Nephron (organoid): Measurements from ENCODE around the gene CHRM4.
A peak's percentile ranks its signal among the peaks of the same experiment; 100 is the strongest.

Experiments
- H3K27ac Mint-ChIP-seq, 3 experiments: 2 replicates each; pipeline ENCODE4 v1.8.0; 2020; ENCODE audit warnings: mixed read lengths in 3 of 3, mild to moderate bottlenecking in 2 of 3, moderate library complexity in 1 of 3
- H3K27me3 Mint-ChIP-seq: 2 replicates; pipeline ENCODE4 v1.8.0; 2021; ENCODE audit warnings: low read depth, mild to moderate bottlenecking, moderate library complexity, mixed read lengths
- H3K36me3 Mint-ChIP-seq: 2 replicates; pipeline ENCODE4 v1.8.0; 2020; ENCODE audit warnings: low read depth, mixed read lengths
- H3K4me1 Mint-ChIP-seq: 2 replicates; pipeline ENCODE4 v1.8.0; 2020; ENCODE audit warnings: mixed read lengths
- H3K4me3 Mint-ChIP-seq, 3 experiments: 2 replicates each; pipeline ENCODE4 v1.8.0; 2020; ENCODE audit warnings: mild to moderate bottlenecking in 3 of 3, mixed read lengths in 3 of 3, moderate library complexity in 2 of 3
- H3K9me3 Mint-ChIP-seq: 2 replicates; pipeline ENCODE4 v1.8.0; 2020; ENCODE audit warnings: mixed read lengths
- TF ChIP-seq, protein P1 (sequence below), 3 experiments: fragments of 200-600 bp; sonication (generic); IDR thresholded peaks; one replicate each; pipeline ENCODE4 v1.5.0; 2021; ENCODE audit warnings: antibody characterized with exemption in 3 of 3; ENCODE audit not compliant: unreplicated experiment in 3 of 3

Gene CHRM4

DNA sequence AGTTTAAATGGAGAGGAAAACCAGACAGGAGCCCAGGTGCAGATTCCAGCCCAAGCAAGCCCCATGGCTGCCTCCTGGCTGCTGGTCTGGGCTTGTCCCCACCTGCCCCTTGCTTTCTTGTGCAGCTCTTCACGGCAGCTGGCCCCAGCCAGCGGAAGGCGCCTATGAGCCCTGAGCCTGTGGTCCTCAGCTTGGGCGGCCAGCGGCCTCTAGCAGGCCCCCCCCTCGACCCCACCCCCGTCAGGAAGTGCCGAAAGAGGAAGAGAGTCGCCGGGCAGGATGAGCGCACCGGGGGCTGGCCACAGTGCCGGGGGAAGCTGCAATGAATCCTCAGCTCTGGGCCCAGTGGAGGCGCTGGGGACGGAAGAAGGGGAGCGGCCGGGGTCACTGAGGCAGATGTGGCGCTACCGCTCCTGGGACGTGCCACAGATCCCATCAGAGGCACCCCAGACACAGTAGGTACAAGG lies 46.4 kb downstream of the CHRM4 start:
- TF ChIP-seq, protein P1, sequence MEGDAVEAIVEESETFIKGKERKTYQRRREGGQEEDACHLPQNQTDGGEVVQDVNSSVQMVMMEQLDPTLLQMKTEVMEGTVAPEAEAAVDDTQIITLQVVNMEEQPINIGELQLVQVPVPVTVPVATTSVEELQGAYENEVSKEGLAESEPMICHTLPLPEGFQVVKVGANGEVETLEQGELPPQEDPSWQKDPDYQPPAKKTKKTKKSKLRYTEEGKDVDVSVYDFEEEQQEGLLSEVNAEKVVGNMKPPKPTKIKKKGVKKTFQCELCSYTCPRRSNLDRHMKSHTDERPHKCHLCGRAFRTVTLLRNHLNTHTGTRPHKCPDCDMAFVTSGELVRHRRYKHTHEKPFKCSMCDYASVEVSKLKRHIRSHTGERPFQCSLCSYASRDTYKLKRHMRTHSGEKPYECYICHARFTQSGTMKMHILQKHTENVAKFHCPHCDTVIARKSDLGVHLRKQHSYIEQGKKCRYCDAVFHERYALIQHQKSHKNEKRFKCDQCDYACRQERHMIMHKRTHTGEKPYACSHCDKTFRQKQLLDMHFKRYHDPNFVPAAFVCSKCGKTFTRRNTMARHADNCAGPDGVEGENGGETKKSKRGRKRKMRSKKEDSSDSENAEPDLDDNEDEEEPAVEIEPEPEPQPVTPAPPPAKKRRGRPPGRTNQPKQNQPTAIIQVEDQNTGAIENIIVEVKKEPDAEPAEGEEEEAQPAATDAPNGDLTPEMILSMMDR (IDR thresholded peaks at IDR 0.05; ENCODE audit: unreplicated experiment in 3 of 3), result no peak
- no peaks in the 10 kb centered on the region for H3K9me3 Mint-ChIP-seq
- H3K4me1 Mint-ChIP-seq, result peaks cover 65% of the 10 kb centered on the region
- H3K27me3 Mint-ChIP-seq, result peaks cover 16% of the 10 kb centered on the region
- H3K36me3 Mint-ChIP-seq, result no peaks in the 10 kb centered on the region
- H3K27ac Mint-ChIP-seq, result no peak overlapping the region
- peak overlapping the region; percentile 62 to 87 (median 76) for H3K4me3 Mint-ChIP-seq

DNA sequence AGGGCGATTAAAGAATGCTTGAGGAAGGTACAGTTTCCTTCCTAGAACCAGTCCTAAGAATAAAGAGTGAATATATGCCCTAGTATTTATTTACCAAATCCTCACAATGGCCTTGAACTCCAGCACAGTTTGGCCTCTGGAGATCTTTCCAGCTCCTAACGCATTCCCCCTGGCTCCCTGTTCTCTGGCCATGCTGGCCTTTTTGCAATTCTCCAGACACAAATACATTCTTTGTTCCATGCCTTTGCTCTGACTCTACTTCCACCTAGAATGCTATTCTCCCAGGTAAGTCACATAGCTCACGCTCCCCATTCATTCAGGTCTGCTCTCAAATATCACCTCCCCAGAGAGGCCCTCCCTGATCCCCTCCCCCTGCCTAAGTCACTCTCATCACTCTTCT lies 48.1 kb downstream of the CHRM4 start:
- TF ChIP-seq, protein P1 (IDR thresholded peaks at IDR 0.05; ENCODE audit: unreplicated experiment in 3 of 3), result no peak
- H3K27me3 Mint-ChIP-seq, result peaks cover 14% of the 10 kb centered on the region
- H3K36me3 Mint-ChIP-seq, result no peaks in the 10 kb centered on the region
- peaks cover 67% of the 10 kb centered on the region for H3K4me1 Mint-ChIP-seq
- H3K4me3 Mint-ChIP-seq, result peak overlapping the region in 1 of 3 experiments; percentile 15
- H3K27ac Mint-ChIP-seq, result peak overlapping the region in 2 of 3 experiments; percentile 79 to 87
- H3K9me3 Mint-ChIP-seq, result no peaks in the 10 kb centered on the region

DNA sequence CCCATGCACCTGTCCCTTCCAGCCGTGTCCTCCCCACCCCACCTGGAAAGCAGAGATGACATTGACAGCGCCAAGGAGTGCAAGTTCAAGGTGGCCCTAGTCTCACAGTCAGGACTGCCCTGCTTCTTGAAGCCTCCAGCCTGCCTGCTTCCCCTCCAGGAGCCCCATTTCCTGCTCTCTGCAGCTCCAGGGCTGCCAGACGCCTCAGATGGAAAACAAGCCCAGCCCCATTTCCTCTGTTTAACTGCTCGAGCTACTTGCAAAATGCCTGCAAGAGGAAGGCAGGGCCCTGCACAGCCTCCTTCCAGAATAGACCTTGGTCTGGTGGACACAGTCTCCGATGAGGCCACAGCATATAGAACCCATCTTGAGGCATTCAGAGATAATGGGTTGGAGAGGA lies 49.3 kb downstream of the CHRM4 start:
- peaks cover 15% of the 10 kb centered on the region for H3K27me3 Mint-ChIP-seq

DNA sequence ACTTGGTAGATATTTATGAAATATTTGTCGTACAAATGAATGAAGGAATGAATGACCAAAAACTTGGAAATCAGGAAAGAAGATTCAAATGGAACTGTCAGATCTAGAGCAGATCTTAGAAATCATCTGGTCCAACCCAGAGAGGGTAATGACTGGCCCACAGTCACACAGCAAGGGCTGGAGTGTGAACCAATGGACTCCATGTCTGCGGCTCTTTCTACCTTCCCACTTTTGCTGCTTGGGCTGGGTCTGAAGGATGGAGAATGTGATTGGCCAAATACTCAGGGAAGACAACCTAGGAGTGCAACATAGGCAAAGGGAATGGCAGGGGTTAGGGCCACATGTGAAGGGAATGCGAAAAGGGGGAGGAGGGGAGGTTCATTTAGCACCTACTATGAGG lies 50.1 kb downstream of the CHRM4 start:
- peak overlapping the region; percentile 72 to 88 (median 87) for H3K27ac Mint-ChIP-seq
- peaks cover 66% of the 10 kb centered on the region for H3K4me1 Mint-ChIP-seq
- no peak overlapping the region for H3K4me3 Mint-ChIP-seq
- peaks cover 16% of the 10 kb centered on the region for H3K27me3 Mint-ChIP-seq
- H3K9me3 Mint-ChIP-seq, result no peaks in the 10 kb centered on the region
- no peaks in the 10 kb centered on the region for H3K36me3 Mint-ChIP-seq
- TF ChIP-seq, protein P1 (IDR thresholded peaks at IDR 0.05; ENCODE audit: unreplicated experiment in 3 of 3), result no peak

More for the DNA sequence above, 49.3 kb downstream of the CHRM4 start:
- H3K27ac Mint-ChIP-seq, result peak overlapping the region; percentile 72 to 88 (median 87)
- H3K9me3 Mint-ChIP-seq, result no peaks in the 10 kb centered on the region
- TF ChIP-seq, protein P1 (IDR thresholded peaks at IDR 0.05; ENCODE audit: unreplicated experiment in 3 of 3), result no peak
- H3K4me1 Mint-ChIP-seq, result peaks cover 71% of the 10 kb centered on the region
- peak overlapping the region in 1 of 3 experiments; percentile 34 for H3K4me3 Mint-ChIP-seq
- H3K36me3 Mint-ChIP-seq, result no peaks in the 10 kb centered on the region

DNA sequence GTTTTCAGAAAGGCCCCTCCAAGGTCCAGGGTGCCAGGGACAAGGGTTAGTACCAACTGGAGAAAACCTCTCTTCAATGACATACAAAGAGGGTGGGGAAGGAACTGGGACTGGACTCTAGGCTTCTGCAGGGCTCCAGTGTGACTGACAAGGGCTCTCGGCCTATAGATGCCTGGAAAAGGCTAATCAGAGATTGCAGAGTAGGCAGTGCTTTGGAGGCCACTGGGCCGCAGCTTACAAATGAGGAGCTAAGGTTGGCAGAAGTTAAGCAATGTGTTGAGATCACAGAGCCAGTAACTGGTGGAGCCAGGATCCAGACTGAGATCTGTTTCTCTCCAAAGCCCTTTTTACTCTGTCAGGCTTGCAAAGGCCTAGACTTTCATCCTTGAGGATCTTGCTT lies 51.8 kb downstream of the CHRM4 start:
- no peak overlapping the region for H3K4me3 Mint-ChIP-seq
- H3K4me1 Mint-ChIP-seq, result peaks cover 60% of the 10 kb centered on the region
- peaks cover 21% of the 10 kb centered on the region for H3K27me3 Mint-ChIP-seq
- no peaks in the 10 kb centered on the region for H3K36me3 Mint-ChIP-seq
- TF ChIP-seq, protein P1 (IDR thresholded peaks at IDR 0.05; ENCODE audit: unreplicated experiment in 3 of 3), result no peak
- peak overlapping the region; percentile 42 to 65 (median 59) for H3K27ac Mint-ChIP-seq
- H3K9me3 Mint-ChIP-seq, result no peaks in the 10 kb centered on the region

DNA sequence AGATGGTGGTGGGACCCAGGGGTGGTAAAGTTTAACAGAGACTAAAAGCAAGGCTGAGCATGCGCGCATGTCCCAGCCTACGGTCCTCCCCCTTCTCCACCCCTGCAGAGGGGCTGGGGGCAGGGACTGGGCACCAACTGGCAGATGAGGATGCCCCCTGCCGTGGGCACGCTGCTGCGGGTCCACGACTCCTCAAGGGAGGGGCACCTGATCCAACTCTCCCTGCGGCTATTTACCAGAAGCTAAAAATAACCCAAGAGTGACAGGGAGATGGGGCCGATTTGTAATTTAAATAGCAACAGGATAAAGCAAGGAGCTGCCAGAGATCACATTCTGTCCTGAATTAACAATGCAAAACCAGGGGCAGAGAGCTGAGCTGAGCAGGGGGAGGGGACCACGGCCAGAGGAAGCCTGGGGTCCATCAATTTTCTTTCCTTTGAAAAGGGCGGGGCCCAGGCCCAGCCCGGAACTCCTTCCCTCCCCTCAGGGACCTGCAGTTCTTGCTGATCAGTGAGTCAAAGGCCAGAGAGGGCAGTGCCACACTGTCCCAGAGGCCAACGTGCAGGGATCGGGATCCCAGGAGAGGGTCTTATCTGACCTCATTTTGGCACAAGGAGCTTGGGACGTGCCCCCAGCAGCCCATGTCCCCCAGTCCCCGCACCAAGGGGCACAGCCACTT lies 52.4 kb downstream of the CHRM4 start:
- Mint-ChIP-seq H3K36me3 (no peaks in the 10 kb centered on the region), H3K4me1 (peaks cover 55% of the 10 kb centered on the region), H3K4me3 (peak overlapping the region; percentile 29 to 62 (median 39)), H3K9me3 (no peaks in the 10 kb centered on the region), H3K27me3 (peaks cover 26% of the 10 kb centered on the region), H3K27ac (peak overlapping the region; percentile 42 to 65 (median 64))
- TF ChIP-seq, protein P1 (IDR thresholded peaks at IDR 0.05; ENCODE audit: unreplicated experiment in 3 of 3), result no peak
